Gastrocnemius medialis (tissue), 4 donors: ENCODE measurements around the gene SYPL1. TPM values are rescaled to one million over a fixed set of nuclear protein-coding genes. Genes with fewer than 3 reads are reported as not detected.
A peak's percentile ranks its signal among the peaks of the same experiment; 100 is the strongest.

ENCODE experiments used
- ATAC-seq, 2 donors: fragments of 150-250 bp; one replicate each; pipeline ENCODE4 v1.9.1; 2016
- DNase-seq, 2 donors: peaks; one replicate each; pipeline ENCODE4 v3.0.0-alpha.2; 2019
- H3K27ac ChIP-seq, 4 donors: fragments of 200-600 bp; sonication (generic); 1 replicate in 1 of 4; 2 replicates in 3 of 4; pipeline ENCODE4 v1.5.1; 2016 to 2018; ENCODE audit warnings: mild to moderate bottlenecking in 2 of 4, moderate library complexity in 1 of 4
- H3K27me3 ChIP-seq, 3 donors: fragments of 200-600 bp; sonication (generic) in 2 of 3; 1 replicate in 1 of 3; 2 replicates in 2 of 3; pipeline versions ENCODE4 v1.5.1 to v1.6.0; 2016 to 2019; ENCODE audit warnings: mild to moderate bottlenecking in 1 of 3, moderate library complexity in 1 of 3
- H3K36me3 ChIP-seq, 2 donors: fragments of 200-600 bp; sonication (generic) in 1 of 2; one replicate each; pipeline ENCODE4 v1.5.1; 2017 to 2018
- H3K4me1 ChIP-seq, 2 donors: fragments of 200-600 bp; sonication (generic) in 1 of 2; one replicate each; pipeline ENCODE4 v1.5.1; 2016 to 2017; ENCODE audit warnings: mild to moderate bottlenecking in 2 of 2
- H3K4me3 ChIP-seq, 4 donors: fragments of 200-600 bp; sonication (generic) in 3 of 4; 1 replicate in 1 of 4; 2 replicates in 3 of 4; pipeline ENCODE4 v1.5.1; 2016 to 2019; ENCODE audit warnings: mild to moderate bottlenecking in 2 of 4
- H3K9me3 ChIP-seq, 3 donors: fragments of 200-600 bp; sonication (generic) in 2 of 3; 1 replicate in 1 of 3; 2 replicates in 2 of 3; pipeline ENCODE4 v1.5.1; 2016 to 2019
- CTCF ChIP-seq, 5 experiments: fragments of 450-650 bp in 3 of 5; fragments of 200-600 bp in 2 of 5; sonication (generic) in 2 of 5; IDR thresholded peaks in 4 of 5; conservative IDR thresholded peaks in 1 of 5; 1 replicate in 4 of 5; 2 replicates in 1 of 5; pipeline ENCODE4 v1.5.1; 2016 to 2019; ENCODE audit warnings: antibody characterized with exemption in 5 of 5, mild to moderate bottlenecking in 3 of 5, moderate library complexity in 3 of 5
- POLR2A ChIP-seq, 2 donors: fragments of 450-650 bp; IDR thresholded peaks; one replicate each; pipeline ENCODE4 v1.6.1; 2017; ENCODE audit warnings: antibody characterized with exemption in 2 of 2, mild to moderate bottlenecking in 2 of 2, moderate library complexity in 2 of 2
- in situ Hi-C, 4 donors: fragments of 200-750 bp; cut with MboI; loops; one replicate each; pipeline versions ENCODE4 v1.15.0 to v1.8.0; 2017; ENCODE audit warnings: low sequenced_read_pairs in 4 of 4
- intact Hi-C: fragments of 100-400 bp; cut with DNase I; formaldehyde crosslinking; loops from one replicate; pipeline ENCODE4 v1.15.1; 2023; ENCODE audit warnings: low total_unique reads
- total RNA-seq, 4 donors: library from RNA; depleted of rRNA; stranded (reverse); fragments of >200 nt; gene quantifications; one replicate each; pipeline versions ENCODE4 v1.1.0 to v1.2.3, GENCODE V29; 2016

Gene SYPL1
- total RNA-seq, 4 donors from 2014 or later: 81.5 to 90.9 (median 83.2) TPM

DNA sequence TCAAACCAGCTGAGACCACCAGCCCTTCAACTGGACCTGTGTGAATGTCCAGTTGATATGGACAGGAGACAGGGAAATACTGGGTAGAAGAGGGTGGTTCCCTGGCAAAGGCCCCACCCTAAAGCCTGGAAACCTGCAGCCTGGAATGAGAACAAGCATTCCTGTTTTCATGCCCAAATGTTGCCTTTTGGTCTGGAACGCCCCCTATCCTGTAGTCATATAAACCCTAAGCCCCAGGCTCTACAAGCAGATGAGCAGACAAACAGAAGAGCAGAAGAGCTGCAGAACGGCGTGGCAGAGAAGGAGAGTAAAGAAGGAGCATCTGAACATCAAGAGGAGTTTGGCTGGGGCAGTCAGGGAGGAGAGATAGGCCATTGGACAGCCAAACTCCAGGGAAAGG is 38.4 kb downstream of the SYPL1 start:
- no peak overlapping the region for H3K4me3 ChIP-seq
- no peak for ATAC-seq
- in situ Hi-C loops: loop anchor here in 2 of 4 donors (25.0 kb wide), 2 partner anchors 214 to 389 kb away; partner anchors contain the start of gene NAMPT (in 1 of the 2)
- no peaks in the 10 kb centered on the region for H3K36me3 ChIP-seq
- DNase-seq: no peak
- H3K4me1 ChIP-seq: peaks cover 17 to 21% of the 10 kb centered on the region in 2 donors
- no peaks in the 10 kb centered on the region for H3K27me3 ChIP-seq
- TF ChIP-seq POLR2A (IDR thresholded peaks at IDR 0.05) (no peak), CTCF (IDR thresholded peaks at IDR 0.05 in 4 of 5, conservative IDR thresholded peaks at IDR 0.05 in 1 of 5) (no peak)
- intact Hi-C loops: no loop called here
- H3K9me3 ChIP-seq: no peaks in the 10 kb centered on the region
- no peak overlapping the region for H3K27ac ChIP-seq

DNA sequence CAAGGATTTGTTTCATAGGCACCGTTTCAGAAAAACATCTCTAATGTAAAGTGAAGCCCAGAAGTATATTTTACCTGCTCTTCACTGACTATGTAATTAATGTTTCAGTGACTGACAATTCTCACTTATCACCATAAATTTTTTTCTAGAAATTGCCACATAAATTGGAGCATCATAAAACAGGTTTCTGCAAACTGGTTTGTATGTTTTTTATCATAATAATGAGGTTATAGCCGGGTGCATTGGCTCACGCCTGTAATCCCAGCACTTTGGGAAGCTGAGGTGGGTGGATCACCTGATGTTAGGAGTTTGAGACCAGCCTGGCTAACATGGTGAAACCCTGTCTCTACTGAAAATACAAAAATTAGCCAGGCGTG is 39.4 kb downstream of the SYPL1 start:
- no peak for ATAC-seq
- no peak for TF ChIP-seq CTCF (IDR thresholded peaks at IDR 0.05 in 4 of 5, conservative IDR thresholded peaks at IDR 0.05 in 1 of 5)
- TF ChIP-seq POLR2A (IDR thresholded peaks at IDR 0.05): no peak
- intact Hi-C loops: no loop called here

DNA sequence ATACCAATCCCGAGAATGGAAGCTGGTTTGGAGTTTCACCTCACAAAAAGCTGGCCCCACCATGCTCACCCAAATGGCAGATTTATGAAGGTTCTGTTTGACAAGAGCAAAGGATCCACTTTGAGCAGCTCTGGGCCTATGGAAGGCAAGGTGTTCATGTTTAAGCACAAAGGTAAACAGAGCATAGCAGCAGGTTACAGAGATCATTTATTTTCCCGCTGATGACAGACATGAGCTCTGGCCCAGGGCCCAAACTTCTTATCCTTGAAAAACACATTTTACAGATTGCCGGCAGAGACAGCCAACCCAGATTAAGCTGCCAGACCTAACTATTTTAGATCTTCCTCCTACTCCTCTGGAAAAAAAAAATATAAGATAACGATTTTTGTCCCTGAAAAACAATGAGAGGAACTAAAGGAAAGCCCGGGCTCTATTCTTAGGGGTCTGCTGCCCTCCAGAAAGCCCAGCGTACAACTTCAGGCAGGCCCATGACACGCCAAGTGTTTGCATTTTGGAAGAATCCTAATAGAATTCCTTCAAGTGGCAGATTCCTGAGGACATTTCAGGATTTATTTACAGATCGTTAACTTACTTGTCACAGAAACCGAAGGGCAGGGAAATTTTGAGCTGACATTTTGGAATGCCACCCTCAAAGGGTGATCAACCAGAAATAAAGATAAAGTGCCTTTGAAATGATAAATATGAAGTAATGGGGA is 40.0 kb downstream of the SYPL1 start:
- Histone ChIP-seq H3K4me1 (peaks cover 18 to 21% of the 10 kb centered on the region in 2 donors), H3K9me3 (no peaks in the 10 kb centered on the region), H3K36me3 (no peaks in the 10 kb centered on the region), H3K27ac (peak overlapping the region in 3 of 4 donors; percentile 50 to 68 (median 66)), H3K4me3 (no peak overlapping the region), H3K27me3 (no peaks in the 10 kb centered on the region)
- ATAC-seq (peak; percentile 18 to 23), DNase-seq (no peak)
- intact Hi-C loops: no loop called here
- TF ChIP-seq CTCF (IDR thresholded peaks at IDR 0.05 in 4 of 5, conservative IDR thresholded peaks at IDR 0.05 in 1 of 5): no peak
- TF ChIP-seq POLR2A (IDR thresholded peaks at IDR 0.05): no peak
- in situ Hi-C loops: loop anchor here in 2 of 4 donors (25.0 kb wide), 2 partner anchors 215 to 390 kb away; partner anchors contain the start of gene NAMPT (in 1 of the 2)

More for the DNA sequence above, 39.4 kb downstream of the SYPL1 start:
- Histone ChIP-seq H3K36me3 (no peaks in the 10 kb centered on the region), H3K4me3 (no peak overlapping the region), H3K27me3 (no peaks in the 10 kb centered on the region), H3K9me3 (no peaks in the 10 kb centered on the region), H3K27ac (peak overlapping the region in 3 of 4 donors; percentile 25 to 66 (median 50)), H3K4me1 (peaks cover 18 to 21% of the 10 kb centered on the region in 2 donors)
- DNase-seq: no peak
- in situ Hi-C loops: loop anchor here in 2 of 4 donors (25.0 kb wide), 2 partner anchors 215 to 390 kb away; partner anchors contain the start of gene NAMPT (in 1 of the 2)

DNA sequence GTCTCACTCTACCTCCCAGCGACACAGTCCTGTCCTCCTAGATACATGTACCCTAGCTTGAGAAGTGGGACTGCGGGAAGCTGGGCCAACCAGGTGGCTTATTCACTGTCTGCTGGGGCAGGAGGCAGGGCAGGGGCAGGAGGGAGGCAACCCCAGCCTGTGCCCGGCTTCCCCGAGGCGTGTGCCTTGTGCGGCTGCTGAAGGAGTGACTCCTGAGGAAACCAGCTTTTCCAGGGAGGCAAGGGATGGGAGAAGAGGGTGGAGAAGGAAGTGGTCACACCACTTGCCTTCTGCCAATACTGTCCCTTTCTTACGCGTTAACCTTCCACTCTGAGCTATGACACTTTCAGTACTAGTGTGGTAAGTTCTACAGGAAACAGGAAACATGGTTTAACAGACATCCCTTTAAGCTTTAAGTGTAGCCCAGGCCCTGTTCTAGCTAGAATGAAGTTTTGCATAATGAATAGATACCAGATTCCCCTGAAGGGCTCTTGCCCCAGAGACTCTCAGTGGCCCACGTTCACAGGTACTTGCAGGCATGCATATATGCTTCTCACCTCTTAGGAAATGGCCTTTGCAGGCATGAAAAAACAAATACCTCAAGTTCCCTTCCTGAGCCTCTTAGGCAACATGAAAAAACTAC is 40.6 kb downstream of the SYPL1 start:
- Histone ChIP-seq H3K4me3 (no peak overlapping the region), H3K4me1 (peaks cover 18 to 21% of the 10 kb centered on the region in 2 donors), H3K27me3 (no peaks in the 10 kb centered on the region), H3K36me3 (no peaks in the 10 kb centered on the region), H3K9me3 (no peaks in the 10 kb centered on the region), H3K27ac (peak overlapping the region in 3 of 4 donors; percentile 50 to 68 (median 66))
- no peak for DNase-seq
- in situ Hi-C loops: loop anchor here in 2 of 4 donors (25.0 kb wide), 2 partner anchors 216 to 391 kb away; partner anchors contain the start of gene NAMPT (in 1 of the 2)
- TF ChIP-seq CTCF (IDR thresholded peaks at IDR 0.05 in 4 of 5, conservative IDR thresholded peaks at IDR 0.05 in 1 of 5): no peak
- TF ChIP-seq POLR2A (IDR thresholded peaks at IDR 0.05): no peak
- peak in 1 of 2 donors; percentile 13 for ATAC-seq
- intact Hi-C loops: no loop called here
